NCI-H1694 (cell line): ENCODE results near the gene C1RL.

Experiments used
- DNase-seq: peaks from one replicate; lab custom pipeline; 2025; lab: John Stamatoyannopoulos, UW

The C1RL gene

GRCh38 chr12:7092229-7092985 is 16.6 kb downstream of the C1RL start, which contains the start of gene C1R:
C1R (minus strand) TSS chr12:7092445; CDS start chr12:7092388, 57 bp downstream.
- DNase-seq = no peak

- DNase-seq = no peak
Observed at GRCh38 chr12:7091660-7092228, 17.3 kb downstream of the C1RL start.

- no peak for DNase-seq
Observed at GRCh38 chr12:7091171-7091570, 17.8 kb downstream of the C1RL start.

GRCh38 chr12:7090222-7090998 is 18.6 kb downstream of the C1RL start:
- no peak for DNase-seq

- no peak for DNase-seq
Observed at GRCh38 chr12:7089196-7089871, 19.7 kb downstream of the C1RL start.

GRCh38 chr12:7083125-7083524 is 25.9 kb downstream of the C1RL start:
- DNase-seq = no peak

GRCh38 chr12:7081037-7081436 is 28.0 kb downstream of the C1RL start:
- no peak for DNase-seq

GRCh38 chr12:7079826-7080125 is 29.2 kb downstream of the C1RL start:
- no peak for DNase-seq

GRCh38 chr12:7078163-7078562 is 30.9 kb downstream of the C1RL start:
- no peak for DNase-seq

- no peak for DNase-seq
Observed at GRCh38 chr12:7076493-7076892, 32.5 kb downstream of the C1RL start.

- DNase-seq = no peak
Observed at GRCh38 chr12:7075939-7076338, 33.1 kb downstream of the C1RL start.

- DNase-seq = no peak
Observed at GRCh38 chr12:7075518-7075917, 33.5 kb downstream of the C1RL start.

GRCh38 chr12:7073946-7074345 is 35.1 kb downstream of the C1RL start:
- DNase-seq = no peak

GRCh38 chr12:7072554-7072953 is 36.5 kb downstream of the C1RL start:
- no peak for DNase-seq

- no peak for DNase-seq
Observed at GRCh38 chr12:7072035-7072434, 37.0 kb downstream of the C1RL start.

GRCh38 chr12:7069386-7069785 is 39.6 kb downstream of the C1RL start:
- DNase-seq = no peak

- DNase-seq = no peak
Observed at GRCh38 chr12:7068994-7069346, 40.0 kb downstream of the C1RL start.

- no peak for DNase-seq
Observed at GRCh38 chr12:7068240-7068993, 40.6 kb downstream of the C1RL start.

- DNase-seq = no peak
Observed at GRCh38 chr12:7067096-7067495, 41.9 kb downstream of the C1RL start.

- no peak for DNase-seq
Observed at GRCh38 chr12:7066596-7066995, 42.4 kb downstream of the C1RL start.

- DNase-seq = no peak
Observed at GRCh38 chr12:7065073-7065623, 43.9 kb downstream of the C1RL start.

- no peak for DNase-seq
Observed at GRCh38 chr12:7064516-7064915, 44.5 kb downstream of the C1RL start.
